ENCODE results near the gene FGFR3. TPM values are rescaled to one million over a fixed set of nuclear protein-coding genes. Genes with fewer than 3 reads are reported as not detected.

The FGFR3 gene
- total and polyA plus RNA-seq, 3 experiments from 2014 or later = 0.07 TPM; not detected in 2

DNA sequence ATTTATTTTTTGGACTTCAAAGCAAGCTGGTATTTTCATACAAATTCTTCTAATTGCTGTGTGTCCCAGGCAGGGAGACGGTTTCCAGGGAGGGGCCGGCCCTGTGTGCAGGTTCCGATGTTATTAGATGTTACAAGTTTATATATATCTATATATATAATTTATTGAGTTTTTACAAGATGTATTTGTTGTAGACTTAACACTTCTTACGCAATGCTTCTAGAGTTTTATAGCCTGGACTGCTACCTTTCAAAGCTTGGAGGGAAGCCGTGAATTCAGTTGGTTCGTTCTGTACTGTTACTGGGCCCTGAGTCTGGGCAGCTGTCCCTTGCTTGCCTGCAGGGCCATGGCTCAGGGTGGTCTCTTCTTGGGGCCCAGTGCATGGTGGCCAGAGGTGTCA, 15.3 kb downstream of the FGFR3 start:
- H3K27ac ChIP-seq (ENCODE audit: low read depth, low read length) = no peak overlapping the region
- Mint-ChIP-seq H3K36me3 (peaks cover 0 to 12% (median 0%) of the 10 kb centered on the region in 3 donors), H3K27ac (no peak overlapping the region), H3K9me3 (no peaks in the 10 kb centered on the region), H3K4me3 (no peak overlapping the region), H3K4me1 (no peaks in the 10 kb centered on the region), H3K27me3 (no peaks in the 10 kb centered on the region)
- H3K4me3 ChIP-seq (ENCODE audit: low read length) = no peak overlapping the region
- no peaks in the 10 kb centered on the region for H3K4me1 ChIP-seq (ENCODE audit: insufficient read depth, low read length)
- H3K36me3 ChIP-seq (ENCODE audit: insufficient read depth, low read length) = no peaks in the 10 kb centered on the region
- DNase-seq = no peak
- no peaks in the 10 kb centered on the region for H3K27me3 ChIP-seq (ENCODE audit: insufficient read depth, low read length, poor library complexity, severe bottlenecking)
- ChIA-PET CTCF (interaction anchor here (1.1 to 2.4 kb wide), 3 partner anchors 10 to 115 kb away, joined by 5 to 18 read pairs (median 6); no protein-coding TSS in a partner anchor), POLR2A (no interaction called here)
- no peaks in the 10 kb centered on the region for H3K9me3 ChIP-seq (ENCODE audit: low read length)

DNA sequence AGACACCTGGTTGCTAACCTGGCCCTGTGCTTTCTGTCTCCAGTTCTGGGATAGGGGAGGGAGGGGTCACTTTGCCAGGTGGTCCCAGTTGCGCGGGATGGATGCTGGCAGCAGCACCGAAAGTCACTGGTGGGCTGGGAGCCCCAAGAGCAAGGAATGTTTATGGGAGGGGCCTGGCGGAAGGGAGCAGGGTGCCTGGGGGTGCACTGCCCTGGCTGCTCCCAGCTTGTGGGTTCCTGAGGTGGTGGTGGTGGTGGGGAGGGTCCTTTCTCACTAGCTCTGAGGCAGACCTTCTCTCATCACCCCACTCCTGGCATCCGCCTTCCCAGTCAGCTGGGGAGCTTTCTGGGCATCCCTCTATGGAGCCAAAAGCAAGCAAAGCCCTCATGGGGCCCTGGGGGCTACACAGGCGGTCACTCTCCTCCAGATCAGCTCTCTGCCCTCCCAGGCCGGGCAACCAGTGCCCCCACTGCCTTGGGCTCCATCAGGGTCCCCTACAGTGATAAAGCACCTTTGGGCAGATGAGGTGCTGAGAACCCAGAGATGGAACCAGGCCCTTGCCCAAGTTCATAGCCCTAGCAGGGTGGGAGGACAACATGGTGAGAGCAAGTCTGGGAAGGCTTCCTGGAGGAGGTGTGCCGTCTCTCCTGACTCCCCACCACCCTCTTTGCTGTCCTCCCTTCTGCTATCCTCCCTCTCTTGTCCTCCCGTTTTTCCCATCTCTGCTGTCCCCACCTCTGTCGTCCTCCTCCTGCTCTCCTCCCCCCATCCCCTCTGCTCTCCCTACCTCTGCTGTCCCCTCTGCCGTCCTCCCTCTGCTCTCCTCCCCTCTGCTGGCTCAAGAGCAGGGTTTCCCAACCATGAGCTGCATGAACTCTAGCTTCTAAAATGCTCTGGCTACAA, 16.0 kb downstream of the FGFR3 start:
- Histone ChIP-seq H3K4me1 (ENCODE audit: insufficient read depth, low read length) (no peaks in the 10 kb centered on the region), H3K27ac (ENCODE audit: low read depth, low read length) (no peak overlapping the region), H3K36me3 (ENCODE audit: insufficient read depth, low read length) (no peaks in the 10 kb centered on the region), H3K4me3 (ENCODE audit: low read length) (no peak overlapping the region), H3K9me3 (ENCODE audit: low read length) (no peaks in the 10 kb centered on the region), H3K27me3 (ENCODE audit: insufficient read depth, low read length, poor library complexity, severe bottlenecking) (no peaks in the 10 kb centered on the region)
- H3K36me3 Mint-ChIP-seq = peaks cover 0 to 18% (median under 1%) of the 10 kb centered on the region in 3 donors
- CTCF ChIA-PET = interaction anchor here (1.1 to 2.4 kb wide), 4 partner anchors 10 to 116 kb away, joined by 5 to 18 read pairs (median 9); no protein-coding TSS in a partner anchor
- no peak for DNase-seq
- no peaks in the 10 kb centered on the region for H3K27me3 Mint-ChIP-seq
- no peak overlapping the region for H3K4me3 Mint-ChIP-seq
- no peaks in the 10 kb centered on the region for H3K9me3 Mint-ChIP-seq
- peak overlapping the region in 1 of 8 donors; percentile 32 for H3K27ac Mint-ChIP-seq
- H3K4me1 Mint-ChIP-seq = no peaks in the 10 kb centered on the region
- POLR2A ChIA-PET = no interaction called here

GRCh38 chr4:1809754-1810502, 16.8 kb downstream of the FGFR3 start:
- H3K4me3 Mint-ChIP-seq = no peak overlapping the region
- peaks cover 0 to 27% (median 3%) of the 10 kb centered on the region in 3 donors for H3K36me3 Mint-ChIP-seq
- ChIA-PET CTCF (interaction anchor here (1.1 to 2.4 kb wide), 4 partner anchors 63 to 117 kb away, joined by 4 to 18 read pairs (median 8); no protein-coding TSS in a partner anchor), POLR2A (no interaction called here)
- H3K9me3 ChIP-seq (ENCODE audit: low read length) = no peaks in the 10 kb centered on the region
- no peaks in the 10 kb centered on the region for H3K4me1 ChIP-seq (ENCODE audit: insufficient read depth, low read length)
- H3K27ac Mint-ChIP-seq = no peak overlapping the region
- no peak overlapping the region for H3K4me3 ChIP-seq (ENCODE audit: low read length)
- peak; percentile 39 to 64 (median 51) for DNase-seq
- H3K4me1 Mint-ChIP-seq = no peaks in the 10 kb centered on the region
- H3K27me3 ChIP-seq (ENCODE audit: insufficient read depth, low read length, poor library complexity, severe bottlenecking) = no peaks in the 10 kb centered on the region
- no peaks in the 10 kb centered on the region for H3K36me3 ChIP-seq (ENCODE audit: insufficient read depth, low read length)
- no peaks in the 10 kb centered on the region for H3K27me3 Mint-ChIP-seq
- no peak overlapping the region for H3K27ac ChIP-seq (ENCODE audit: low read depth, low read length)
- no peaks in the 10 kb centered on the region for H3K9me3 Mint-ChIP-seq

- Mint-ChIP-seq H3K27ac (no peak overlapping the region), H3K9me3 (no peaks in the 10 kb centered on the region), H3K36me3 (peaks cover 0 to 34% (median 3%) of the 10 kb centered on the region in 3 donors), H3K27me3 (no peaks in the 10 kb centered on the region), H3K4me3 (no peak overlapping the region), H3K4me1 (no peaks in the 10 kb centered on the region)
- ChIA-PET POLR2A (no interaction called here), CTCF (interaction anchor here (0.9 to 2.4 kb wide), 4 partner anchors 24 to 118 kb away, joined by 3 to 18 read pairs (median 8); no protein-coding TSS in a partner anchor)
- Histone ChIP-seq H3K4me3 (ENCODE audit: low read length) (no peak overlapping the region), H3K27ac (ENCODE audit: low read depth, low read length) (no peak overlapping the region), H3K4me1 (ENCODE audit: insufficient read depth, low read length) (no peaks in the 10 kb centered on the region), H3K36me3 (ENCODE audit: insufficient read depth, low read length) (peaks cover 5% of the 10 kb centered on the region), H3K27me3 (ENCODE audit: insufficient read depth, low read length, poor library complexity, severe bottlenecking) (no peaks in the 10 kb centered on the region), H3K9me3 (ENCODE audit: low read length) (no peaks in the 10 kb centered on the region)
- no peak for DNase-seq
Observed at GRCh38 chr4:1810765-1811164, 17.7 kb downstream of the FGFR3 start.

DNA sequence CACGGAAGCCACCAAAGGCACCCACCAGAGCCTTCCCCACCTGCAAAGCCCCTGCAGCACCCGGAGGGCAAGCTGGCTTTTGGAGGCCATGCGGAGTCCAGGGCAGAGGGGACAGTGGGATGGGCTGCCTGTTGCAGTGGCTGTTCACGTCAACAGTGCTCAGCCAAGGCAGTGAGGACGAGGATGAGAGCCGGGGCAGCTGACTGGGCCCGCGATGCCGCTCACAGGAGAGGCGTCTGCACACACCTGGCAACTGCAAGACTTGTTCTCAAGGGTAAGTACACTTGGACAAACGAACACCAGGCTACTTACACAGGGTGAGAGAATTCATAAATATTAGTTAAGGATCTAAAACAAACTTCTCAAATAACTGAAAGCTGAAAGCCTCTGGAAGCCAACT, 19.6 kb downstream of the FGFR3 start:
- no peaks in the 10 kb centered on the region for H3K27me3 Mint-ChIP-seq
- CTCF ChIA-PET = no interaction called here
- H3K27ac Mint-ChIP-seq = no peak overlapping the region
- Histone ChIP-seq H3K4me1 (ENCODE audit: insufficient read depth, low read length) (no peaks in the 10 kb centered on the region), H3K9me3 (ENCODE audit: low read length) (no peaks in the 10 kb centered on the region), H3K27ac (ENCODE audit: low read depth, low read length) (no peak overlapping the region), H3K4me3 (ENCODE audit: low read length) (no peak overlapping the region), H3K36me3 (ENCODE audit: insufficient read depth, low read length) (peaks cover 5% of the 10 kb centered on the region), H3K27me3 (ENCODE audit: insufficient read depth, low read length, poor library complexity, severe bottlenecking) (no peaks in the 10 kb centered on the region)
- H3K4me3 Mint-ChIP-seq = no peak overlapping the region
- H3K9me3 Mint-ChIP-seq = no peaks in the 10 kb centered on the region
- no peaks in the 10 kb centered on the region for H3K4me1 Mint-ChIP-seq
- H3K36me3 Mint-ChIP-seq = peaks cover 0 to 52% (median 8%) of the 10 kb centered on the region in 3 donors
- DNase-seq = no peak
- POLR2A ChIA-PET = no interaction called here

DNA sequence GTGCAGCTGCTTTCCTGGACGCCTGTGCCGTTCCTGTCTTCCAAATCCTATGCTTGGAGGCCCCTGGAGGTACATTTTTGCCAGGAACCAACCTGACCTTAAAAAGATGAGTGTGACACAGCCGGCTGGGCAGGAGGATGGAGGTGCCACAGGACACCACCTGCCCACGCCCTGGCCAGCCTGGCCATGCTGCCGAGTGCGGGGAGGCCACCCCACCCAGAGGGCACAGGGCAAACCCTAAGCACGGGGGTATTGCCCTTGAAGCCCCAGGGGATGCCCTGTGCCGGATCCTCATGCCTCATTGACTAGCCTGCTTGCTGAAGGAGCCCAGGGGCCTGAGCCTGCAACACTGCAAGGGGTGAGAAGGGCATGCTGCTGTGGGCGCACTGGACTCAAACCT, 20.1 kb downstream of the FGFR3 start:
- Mint-ChIP-seq H3K9me3 (no peaks in the 10 kb centered on the region), H3K4me1 (no peaks in the 10 kb centered on the region), H3K36me3 (peaks cover 0 to 57% (median 8%) of the 10 kb centered on the region in 3 donors), H3K4me3 (no peak overlapping the region), H3K27ac (no peak overlapping the region), H3K27me3 (no peaks in the 10 kb centered on the region)
- ChIA-PET POLR2A (no interaction called here), CTCF (interaction anchor here (1.3 kb wide), 1 partner anchor 86 kb away, joined by 6 read pairs; no protein-coding TSS in a partner anchor)
- Histone ChIP-seq H3K4me3 (ENCODE audit: low read length) (no peak overlapping the region), H3K27ac (ENCODE audit: low read depth, low read length) (no peak overlapping the region), H3K27me3 (ENCODE audit: insufficient read depth, low read length, poor library complexity, severe bottlenecking) (no peaks in the 10 kb centered on the region), H3K36me3 (ENCODE audit: insufficient read depth, low read length) (peaks cover 5% of the 10 kb centered on the region), H3K9me3 (ENCODE audit: low read length) (no peaks in the 10 kb centered on the region), H3K4me1 (ENCODE audit: insufficient read depth, low read length) (no peaks in the 10 kb centered on the region)
- no peak for DNase-seq

DNA sequence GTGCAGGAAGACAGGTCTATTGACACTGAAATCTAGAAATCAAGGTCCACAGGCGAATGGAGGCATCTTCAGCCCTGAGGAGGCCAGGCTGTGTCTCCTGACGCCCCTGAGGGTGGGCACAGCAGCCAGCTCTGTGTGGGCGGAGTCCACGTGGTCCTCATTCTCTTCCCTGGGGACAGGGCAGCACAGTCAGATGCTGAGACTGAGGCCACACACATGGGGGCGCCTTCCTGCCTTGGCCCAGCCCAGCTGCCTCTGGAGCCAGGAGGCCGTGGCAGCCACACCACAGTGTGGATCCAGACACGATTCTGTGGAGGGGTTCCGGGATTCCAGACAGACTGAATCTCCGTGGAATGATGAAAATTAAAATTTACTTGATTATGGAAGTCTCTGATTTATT, 20.8 kb downstream of the FGFR3 start:
- ChIA-PET CTCF (interaction anchor here (1.3 kb wide), 1 partner anchor 85 kb away, joined by 6 read pairs; no protein-coding TSS in a partner anchor), POLR2A (no interaction called here)
- H3K27ac Mint-ChIP-seq = no peak overlapping the region
- H3K4me1 ChIP-seq (ENCODE audit: insufficient read depth, low read length) = no peaks in the 10 kb centered on the region
- H3K27me3 ChIP-seq (ENCODE audit: insufficient read depth, low read length, poor library complexity, severe bottlenecking) = no peaks in the 10 kb centered on the region
- no peak for DNase-seq
- peaks cover 0 to 62% (median 8%) of the 10 kb centered on the region in 3 donors for H3K36me3 Mint-ChIP-seq
- no peak overlapping the region for H3K4me3 Mint-ChIP-seq
- H3K4me3 ChIP-seq (ENCODE audit: low read length) = no peak overlapping the region
- H3K36me3 ChIP-seq (ENCODE audit: insufficient read depth, low read length) = peaks cover 7% of the 10 kb centered on the region
- H3K9me3 ChIP-seq (ENCODE audit: low read length) = no peaks in the 10 kb centered on the region
- H3K27me3 Mint-ChIP-seq = no peaks in the 10 kb centered on the region
- H3K27ac ChIP-seq (ENCODE audit: low read depth, low read length) = no peak overlapping the region
- H3K9me3 Mint-ChIP-seq = no peaks in the 10 kb centered on the region
- no peaks in the 10 kb centered on the region for H3K4me1 Mint-ChIP-seq

GRCh38 chr4:1814453-1814852, 21.4 kb downstream of the FGFR3 start:
- no peak overlapping the region for H3K4me3 ChIP-seq (ENCODE audit: low read length)
- DNase-seq = no peak
- CTCF ChIA-PET = interaction anchor here (1.3 kb wide), 1 partner anchor 85 kb away, joined by 6 read pairs; no protein-coding TSS in a partner anchor
- H3K27me3 Mint-ChIP-seq = no peaks in the 10 kb centered on the region
- H3K9me3 ChIP-seq (ENCODE audit: low read length) = no peaks in the 10 kb centered on the region
- H3K36me3 ChIP-seq (ENCODE audit: insufficient read depth, low read length) = peaks cover 10% of the 10 kb centered on the region
- POLR2A ChIA-PET = no interaction called here
- no peak overlapping the region for H3K4me3 Mint-ChIP-seq
- peak overlapping the region in 1 of 8 donors; percentile 17 for H3K27ac Mint-ChIP-seq
- no peaks in the 10 kb centered on the region for H3K4me1 Mint-ChIP-seq
- no peak overlapping the region for H3K27ac ChIP-seq (ENCODE audit: low read depth, low read length)
- H3K9me3 Mint-ChIP-seq = no peaks in the 10 kb centered on the region
- H3K36me3 Mint-ChIP-seq = peaks cover 4 to 68% (median 11%) of the 10 kb centered on the region in 3 donors
- no peaks in the 10 kb centered on the region for H3K27me3 ChIP-seq (ENCODE audit: insufficient read depth, low read length, poor library complexity, severe bottlenecking)
- H3K4me1 ChIP-seq (ENCODE audit: insufficient read depth, low read length) = no peaks in the 10 kb centered on the region

All from CD8-positive, alpha-beta memory T cell (primary cell).